CD14-positive monocyte (primary cell): ENCODE measurements around the gene ITGB3BP. TPM values are rescaled to one million over a fixed set of nuclear protein-coding genes. Genes with fewer than 3 reads are reported as not detected.

Experiments
- DNase-seq, 3 donors: peaks; one replicate each; pipeline ENCODE4 v3.0.0-alpha.2; 2011 to 2022
- H2AFZ ChIP-seq: 2 replicates; pipeline ENCODE4 v1.6.0; 2012; ENCODE audit warnings: mild to moderate bottlenecking, low read depth, low read length, inconsistent platforms; ENCODE audit not compliant: insufficient read depth, poor library complexity, severe bottlenecking
- H3K27ac ChIP-seq, 2 donors: 1 replicate in 1 of 2; 2 replicates in 1 of 2; pipeline ENCODE4 v1.5.1; 2012 to 2013; ENCODE audit warnings: low read length in 2 of 2, control low read depth in 1 of 2, inconsistent platforms in 1 of 2, low read depth in 1 of 2, mild to moderate bottlenecking in 1 of 2
- H3K27me3 ChIP-seq, 2 donors: one replicate each; pipeline versions ENCODE4 v1.6.0 to v1.6.1; 2011 to 2013; ENCODE audit warnings: low read length in 2 of 2; ENCODE audit not compliant: control insufficient read depth in 2 of 2, insufficient read depth in 2 of 2
- H3K36me3 ChIP-seq, 2 donors: replicated peaks in 1 of 2; 1 replicate in 1 of 2; 2 replicates in 1 of 2; pipeline versions ENCODE4 v1.5.1 to v1.6.1; 2012 to 2013; ENCODE audit warnings: low read length in 2 of 2, control low read depth in 1 of 2, inconsistent platforms in 1 of 2, mild to moderate bottlenecking in 1 of 2; ENCODE audit not compliant: insufficient read depth in 2 of 2, control insufficient read depth in 1 of 2
- H3K4me1 ChIP-seq, 2 donors: 1 replicate in 1 of 2; 2 replicates in 1 of 2; pipeline versions ENCODE4 v1.5.1 to v1.6.1; 2012 to 2013; ENCODE audit warnings: low read length in 2 of 2, control low read depth in 1 of 2, inconsistent platforms in 1 of 2, mild to moderate bottlenecking in 1 of 2, moderate library complexity in 1 of 2; ENCODE audit not compliant: insufficient read depth in 2 of 2, control insufficient read depth in 1 of 2
- H3K4me2 ChIP-seq: replicated peaks from 2 replicates; pipeline ENCODE3; 2012; ENCODE audit warnings: low read length, moderate library complexity, mild to moderate bottlenecking; ENCODE audit not compliant: poor library complexity, severe bottlenecking; ENCODE audit errors: extremely low read depth
- H3K4me3 ChIP-seq, 3 experiments: fragments of 200-600 bp in 1 of 3; sonication (generic) in 1 of 3; replicated peaks in 1 of 3; 1 replicate in 2 of 3; 2 replicates in 1 of 3; pipeline ENCODE4 v1.5.1; 2011 to 2013; ENCODE audit warnings: low read length in 3 of 3, mild to moderate bottlenecking in 3 of 3, control low read depth in 2 of 3, low read depth in 2 of 3, inconsistent platforms in 1 of 3, moderate library complexity in 1 of 3
- H3K79me2 ChIP-seq: 2 replicates; pipeline ENCODE4 v1.6.0; 2012; ENCODE audit warnings: mild to moderate bottlenecking, control low read depth, inconsistent platforms, low read length, moderate library complexity; ENCODE audit not compliant: insufficient read depth
- H3K9ac ChIP-seq: 2 replicates; pipeline ENCODE4 v1.6.0; 2017; ENCODE audit warnings: low read length, mild to moderate bottlenecking; ENCODE audit not compliant: insufficient read depth, poor library complexity, severe bottlenecking
- H3K9me3 ChIP-seq, 2 donors: replicated peaks in 1 of 2; 1 replicate in 1 of 2; 2 replicates in 1 of 2; pipeline versions ENCODE4 v1.5.1 to v1.6.1; 2012 to 2013; ENCODE audit warnings: low read length in 2 of 2, control low read depth in 1 of 2; ENCODE audit not compliant: control insufficient read depth in 1 of 2, insufficient read depth in 1 of 2
- H4K20me1 ChIP-seq: 2 replicates; pipeline ENCODE4 v1.6.0; 2012; ENCODE audit warnings: mild to moderate bottlenecking, low read length, control low read depth, moderate library complexity; ENCODE audit not compliant: insufficient read depth
- H3K27ac Mint-ChIP-seq, 7 donors: one replicate each; pipeline ENCODE4 v1.8.0; 2020; ENCODE audit warnings: mild to moderate bottlenecking in 7 of 7, mixed read lengths in 7 of 7, moderate library complexity in 6 of 7, inconsistent platforms in 2 of 7
- H3K27me3 Mint-ChIP-seq, 3 donors: one replicate each; pipeline ENCODE4 v1.8.0; 2021 to 2022; ENCODE audit warnings: low read depth in 3 of 3, mild to moderate bottlenecking in 3 of 3, mixed read lengths in 3 of 3, moderate library complexity in 3 of 3, inconsistent platforms in 1 of 3
- H3K36me3 Mint-ChIP-seq, 2 donors: one replicate each; pipeline ENCODE4 v1.8.0; 2020; ENCODE audit warnings: mixed read lengths in 2 of 2, inconsistent platforms in 1 of 2, mild to moderate bottlenecking in 1 of 2
- H3K4me1 Mint-ChIP-seq: one replicate; pipeline ENCODE4 v1.8.0; 2020; ENCODE audit warnings: mild to moderate bottlenecking, mixed read lengths
- H3K4me3 Mint-ChIP-seq, 2 donors: one replicate each; pipeline ENCODE4 v1.8.0; 2020; ENCODE audit warnings: mild to moderate bottlenecking in 2 of 2, mixed read lengths in 2 of 2, moderate library complexity in 1 of 2
- H3K9me3 Mint-ChIP-seq, 7 donors: one replicate each; pipeline ENCODE4 v1.8.0; 2020 to 2022; ENCODE audit warnings: mixed read lengths in 7 of 7, mild to moderate bottlenecking in 6 of 7, moderate library complexity in 6 of 7, inconsistent platforms in 2 of 7
- WGBS: methylation state at CpG from one replicate; pipeline ENCODE4 v1.1.5; 2013; ENCODE audit warnings: missing lambda C conversion rate; ENCODE audit not compliant: insufficient coverage; 5-methylcytosine and 5-hydroxymethylcytosine counted together
- intact Hi-C, 2 donors: fragments of 100-400 bp; cut with micrococcal nuclease; formaldehyde crosslinking; loops; one replicate each; pipeline versions ENCODE4 v1.15.0 to v1.15.1; 2023
- polyA plus RNA-seq, 3 donors: library from polyadenylated mRNA; depleted of rRNA in 1 of 3; unstranded in 2 of 3; stranded (reverse) in 1 of 3; fragments of 300-500 nt in 2 of 3; fragments of >200 nt in 1 of 3; fragmentation: Illumina TruSeq in 2 of 3; gene quantifications; 1 replicate in 2 of 3; 2 replicates in 1 of 3; pipeline ENCODE4 v1.2.3, GENCODE V29; 2012 to 2021
- TF ChIP-seq, protein P1 (sequence below): fragments of 200-600 bp; IDR thresholded peaks from one replicate; pipeline ENCODE4 v1.8.0; 2022; ENCODE audit warnings: antibody characterized with exemption, mild to moderate bottlenecking

The ITGB3BP gene
- polyA plus RNA-seq, 3 donors, result 5.2 to 7.0 (median 6.6) TPM

GRCh38 chr1:63463248-63463647 is 59.8 kb downstream of the ITGB3BP start:
- TF ChIP-seq, protein P1, sequence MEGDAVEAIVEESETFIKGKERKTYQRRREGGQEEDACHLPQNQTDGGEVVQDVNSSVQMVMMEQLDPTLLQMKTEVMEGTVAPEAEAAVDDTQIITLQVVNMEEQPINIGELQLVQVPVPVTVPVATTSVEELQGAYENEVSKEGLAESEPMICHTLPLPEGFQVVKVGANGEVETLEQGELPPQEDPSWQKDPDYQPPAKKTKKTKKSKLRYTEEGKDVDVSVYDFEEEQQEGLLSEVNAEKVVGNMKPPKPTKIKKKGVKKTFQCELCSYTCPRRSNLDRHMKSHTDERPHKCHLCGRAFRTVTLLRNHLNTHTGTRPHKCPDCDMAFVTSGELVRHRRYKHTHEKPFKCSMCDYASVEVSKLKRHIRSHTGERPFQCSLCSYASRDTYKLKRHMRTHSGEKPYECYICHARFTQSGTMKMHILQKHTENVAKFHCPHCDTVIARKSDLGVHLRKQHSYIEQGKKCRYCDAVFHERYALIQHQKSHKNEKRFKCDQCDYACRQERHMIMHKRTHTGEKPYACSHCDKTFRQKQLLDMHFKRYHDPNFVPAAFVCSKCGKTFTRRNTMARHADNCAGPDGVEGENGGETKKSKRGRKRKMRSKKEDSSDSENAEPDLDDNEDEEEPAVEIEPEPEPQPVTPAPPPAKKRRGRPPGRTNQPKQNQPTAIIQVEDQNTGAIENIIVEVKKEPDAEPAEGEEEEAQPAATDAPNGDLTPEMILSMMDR, result no peak
- H3K27ac Mint-ChIP-seq, result peak overlapping the region; percentile 73 to 94 (median 90)
- H3K4me3 Mint-ChIP-seq, result peak overlapping the region; percentile 4 to 63
- H2AFZ ChIP-seq, result no peak overlapping the region
- H3K9ac ChIP-seq, result peak overlapping the region; percentile 5
- peak overlapping the region in 2 of 3 experiments; percentile 27 to 53 for H3K4me3 ChIP-seq
- no peaks in the 10 kb centered on the region for H3K27me3 Mint-ChIP-seq
- H4K20me1 ChIP-seq, result no peaks in the 10 kb centered on the region
- peaks cover 42% of the 10 kb centered on the region for H3K4me1 Mint-ChIP-seq
- peaks cover 29 to 40% of the 10 kb centered on the region in 2 donors for H3K4me1 ChIP-seq
- WGBS, result no CpG with 5 or more reads among the region's 3 CpGs
- no peaks in the 10 kb centered on the region for H3K79me2 ChIP-seq
- peak overlapping the region; percentile 41 to 85 for H3K27ac ChIP-seq
- H3K4me2 ChIP-seq, result peak overlapping the region; percentile 73
- H3K36me3 ChIP-seq, result no peaks in the 10 kb centered on the region
- peaks cover 1 to 11% (median 7%) of the 10 kb centered on the region in 7 donors for H3K9me3 Mint-ChIP-seq
- H3K9me3 ChIP-seq, result peaks cover 0 to 8% of the 10 kb centered on the region in 2 donors
- H3K36me3 Mint-ChIP-seq, result peaks cover 0 to 8% of the 10 kb centered on the region in 2 donors
- intact Hi-C loops, result no loop called here
- H3K27me3 ChIP-seq, result no peaks in the 10 kb centered on the region
- peak; percentile 75 to 94 (median 89) for DNase-seq

DNA sequence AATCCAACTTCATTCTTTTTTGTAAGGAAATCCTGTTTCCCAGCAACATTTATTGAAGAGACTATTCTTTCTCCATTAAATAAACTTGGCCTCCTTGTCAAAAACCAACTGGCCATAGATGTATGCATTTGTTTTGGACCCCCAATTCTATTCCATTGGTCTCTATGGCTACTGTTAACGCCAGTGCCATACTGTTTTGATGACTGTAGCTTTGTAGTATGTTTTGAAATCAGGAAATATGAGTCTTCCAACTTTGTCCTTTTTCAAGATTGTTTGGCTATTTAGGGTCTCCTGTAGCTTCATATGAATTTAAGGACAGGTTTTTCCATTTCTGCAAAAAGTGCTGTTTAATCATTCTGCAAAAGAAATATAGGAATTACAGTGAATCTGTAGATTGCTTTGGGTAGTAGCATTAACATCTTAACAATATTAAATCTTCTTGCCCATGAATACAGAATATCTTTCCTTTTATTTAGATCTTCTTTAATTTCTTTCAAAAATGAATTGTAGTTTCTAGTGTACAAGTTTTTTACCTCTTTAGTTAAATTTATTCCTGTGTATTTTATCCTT is 61.3 kb downstream of the ITGB3BP start:
- no peak overlapping the region for H3K4me3 Mint-ChIP-seq
- peaks cover 1 to 11% (median 7%) of the 10 kb centered on the region in 7 donors for H3K9me3 Mint-ChIP-seq
- peaks cover 3 to 15% of the 10 kb centered on the region in 2 donors for H3K36me3 Mint-ChIP-seq
- no CpG with 5 or more reads among the region's 1 CpG for WGBS
- no peaks in the 10 kb centered on the region for H3K27me3 Mint-ChIP-seq
- Histone ChIP-seq H2AFZ (no peak overlapping the region), H3K36me3 (no peaks in the 10 kb centered on the region), H3K27ac (no peak overlapping the region), H3K79me2 (no peaks in the 10 kb centered on the region), H3K9me3 (peaks cover 0 to 8% of the 10 kb centered on the region in 2 donors), H3K27me3 (no peaks in the 10 kb centered on the region), H3K9ac (no peak overlapping the region), H3K4me1 (peaks cover 16 to 25% of the 10 kb centered on the region in 2 donors), H3K4me2 (no peak overlapping the region), H3K4me3 (no peak overlapping the region), H4K20me1 (no peaks in the 10 kb centered on the region)
- peak overlapping the region in 1 of 7 donors; percentile 94 for H3K27ac Mint-ChIP-seq
- H3K4me1 Mint-ChIP-seq, result peaks cover 29% of the 10 kb centered on the region
- intact Hi-C loops, result no loop called here
- no peak for DNase-seq
- TF ChIP-seq, protein P1, result no peak
